Aorta (tissue), 5 donors: ENCODE measurements around the gene TRPV4. TPM values are rescaled to one million over a fixed set of nuclear protein-coding genes. Genes with fewer than 3 reads are reported as not detected.

Experiments
- ATAC-seq: fragments of 200-7000 bp; cut with Tn5 transposase; one replicate; pipeline ENCODE4 v1.9.1; 2022; ENCODE audit warnings: moderate library complexity; ENCODE audit not compliant: low FRiP score
- DNase-seq, 2 donors: peaks; one replicate each; pipeline ENCODE4 v3.0.0-alpha.2; 2020
- H3K27ac ChIP-seq, 2 donors: one replicate each; pipeline ENCODE4 v1.5.1; 2013; ENCODE audit warnings: low read length in 2 of 2, mild to moderate bottlenecking in 2 of 2, moderate library complexity in 2 of 2, control low read depth in 1 of 2, inconsistent platforms in 1 of 2, low read depth in 1 of 2
- H3K27me3 ChIP-seq, 2 donors: one replicate each; pipeline ENCODE4 v1.6.1; 2013; ENCODE audit warnings: control low read depth in 1 of 2, low read length in 1 of 2, mild to moderate bottlenecking in 1 of 2, moderate library complexity in 1 of 2; ENCODE audit not compliant: insufficient read depth in 2 of 2, control insufficient read depth in 1 of 2
- H3K36me3 ChIP-seq, 2 donors: one replicate each; pipeline ENCODE4 v1.6.1; 2013; ENCODE audit warnings: control low read depth in 1 of 2, low read length in 1 of 2, mild to moderate bottlenecking in 1 of 2; ENCODE audit not compliant: insufficient read depth in 2 of 2, control insufficient read depth in 1 of 2
- H3K4me1 ChIP-seq, 2 donors: one replicate each; pipeline ENCODE4 v1.6.1; 2013; ENCODE audit warnings: low read length in 2 of 2, control low read depth in 1 of 2, mild to moderate bottlenecking in 1 of 2, moderate library complexity in 1 of 2; ENCODE audit not compliant: insufficient read depth in 2 of 2, control insufficient read depth in 1 of 2
- H3K4me3 ChIP-seq, 2 donors: one replicate each; pipeline ENCODE4 v1.5.1; 2013; ENCODE audit warnings: low read length in 2 of 2, control low read depth in 1 of 2, mild to moderate bottlenecking in 1 of 2
- H3K9me3 ChIP-seq: one replicate; pipeline ENCODE4 v1.6.1; 2013; ENCODE audit warnings: mild to moderate bottlenecking, low read length; ENCODE audit not compliant: control insufficient read depth
- WGBS, 2 donors: extraction: QIAGEN DNeasy Blood & Tissue Kit; methylation state at CpG; one replicate each; pipeline ENCODE4 v1.1.7; 2013; 5-methylcytosine and 5-hydroxymethylcytosine counted together
- intact Hi-C, 2 donors: fragments of 100-400 bp; cut with DNase I; formaldehyde crosslinking; loops; one replicate each; pipeline versions ENCODE4 v1.14.2 to v1.15.0; 2022
- polyA plus RNA-seq, 2 donors: library from polyadenylated mRNA; stranded (reverse); fragments of 200-250 nt; gene quantifications; one replicate each; pipeline ENCODE4 v1.2.3, GENCODE V29; 2013
- total RNA-seq, 2 donors: library from RNA; stranded (reverse); fragmentation: NEBNext Ultra II Directional; extraction: Animal tissue kit (Norgen Biotek cat#: 25700); gene quantifications; one replicate each; pipeline ENCODE4 v1.2.1, GENCODE V29; 2021
- donor health status: healthy with polysubstance abuse.
- donor health status: Bipolar disorder and iron deficiency.
- donor health status: DM: no; HTN: no; CAD: no.
- donor health status: DM: no; HTN: no; CAD: no.
- donor health status: DM: yes; HTN: yes; CAD: no.

TRPV4 gene
- total and polyA plus RNA-seq, 4 donors = 0.08 to 3.9 (median 1.9) TPM

DNA sequence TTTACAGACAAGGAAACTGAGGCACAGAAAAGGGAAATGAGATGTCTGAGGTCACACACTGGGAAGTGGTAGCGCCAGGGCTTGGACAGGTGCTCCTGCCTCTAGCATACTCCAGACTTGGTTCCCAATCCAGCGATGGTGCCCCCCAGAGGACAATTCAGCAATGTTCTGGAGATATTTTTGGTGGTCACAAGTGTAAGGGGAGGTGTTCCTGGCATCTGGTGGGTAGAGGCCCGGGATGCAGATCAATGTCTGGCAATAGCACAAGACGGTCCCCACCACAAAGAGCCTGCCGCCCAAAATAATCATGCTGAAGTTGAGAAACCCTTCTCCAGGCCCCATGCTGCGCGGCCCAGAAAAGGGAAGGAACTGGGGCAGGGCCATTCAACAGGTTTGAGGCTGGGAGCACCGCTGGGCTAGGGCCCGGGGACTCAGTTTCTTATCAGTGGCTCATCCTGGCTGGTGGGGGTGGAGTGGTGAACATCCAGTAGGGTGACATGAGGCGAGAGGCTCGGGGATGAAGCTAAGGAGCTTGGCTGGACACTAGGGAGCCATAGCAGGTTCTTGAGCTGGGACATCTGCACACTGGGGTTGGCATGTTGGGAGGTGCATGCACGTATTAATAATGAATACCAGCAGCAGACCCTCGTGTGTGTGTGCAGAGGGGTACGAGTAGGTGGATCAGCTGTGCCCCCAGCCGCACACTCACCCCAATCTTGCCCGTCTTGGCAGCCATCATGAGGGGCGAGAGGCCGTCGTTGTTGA lies 35.1 kb downstream of the TRPV4 start:
- no peaks in the 10 kb centered on the region for H3K4me1 ChIP-seq
- ATAC-seq (no peak), DNase-seq (no peak)
- H3K36me3 ChIP-seq = no peaks in the 10 kb centered on the region
- no peak overlapping the region for H3K4me3 ChIP-seq
- WGBS, 2 donors = 79 to 82% methylated on average over 19 of the region's 19 CpGs
- H3K27me3 ChIP-seq = no peaks in the 10 kb centered on the region
- H3K27ac ChIP-seq = no peak overlapping the region
- H3K9me3 ChIP-seq = no peaks in the 10 kb centered on the region
- intact Hi-C loops = no loop called here

- Histone ChIP-seq H3K9me3 (no peaks in the 10 kb centered on the region), H3K36me3 (no peaks in the 10 kb centered on the region), H3K4me1 (no peaks in the 10 kb centered on the region), H3K27me3 (no peaks in the 10 kb centered on the region), H3K4me3 (no peak overlapping the region), H3K27ac (no peak overlapping the region)
- no peak for DNase-seq
- intact Hi-C loops = no loop called here
- 43 to 53% methylated on average over 2 of the region's 2 CpGs for WGBS, 2 donors
- no peak for ATAC-seq
Observed at GRCh38 chr12:109796057-109796456, 37.1 kb downstream of the TRPV4 start.

GRCh38 chr12:109795023-109795422 lies 38.2 kb downstream of the TRPV4 start:
- no peaks in the 10 kb centered on the region for H3K36me3 ChIP-seq
- H3K4me1 ChIP-seq = no peaks in the 10 kb centered on the region
- no peak overlapping the region for H3K27ac ChIP-seq
- DNase-seq (no peak), ATAC-seq (no peak)
- H3K9me3 ChIP-seq = no peaks in the 10 kb centered on the region
- no peaks in the 10 kb centered on the region for H3K27me3 ChIP-seq
- intact Hi-C loops = no loop called here
- no peak overlapping the region for H3K4me3 ChIP-seq
- WGBS, 2 donors = 89 to 90% methylated on average over 2 of the region's 2 CpGs

- WGBS, 2 donors = 86% methylated on average over 24 to 26 of the region's 26 CpGs
- ATAC-seq = no peak
Observed at GRCh38 chr12:109793826-109794501, 39.2 kb downstream of the TRPV4 start.

GRCh38 chr12:109793411-109793810 lies 39.8 kb downstream of the TRPV4 start:
- Histone ChIP-seq H3K4me1 (no peaks in the 10 kb centered on the region), H3K27ac (no peak overlapping the region), H3K9me3 (no peaks in the 10 kb centered on the region), H3K36me3 (no peaks in the 10 kb centered on the region), H3K27me3 (no peaks in the 10 kb centered on the region), H3K4me3 (no peak overlapping the region)
- DNase-seq = no peak
- no peak for ATAC-seq
- intact Hi-C loops = no loop called here
- 36 to 38% methylated on average over 4 of the region's 4 CpGs for WGBS, 2 donors

More at GRCh38 chr12:109793826-109794501, 39.2 kb downstream of the TRPV4 start:
- Histone ChIP-seq H3K4me1 (no peaks in the 10 kb centered on the region), H3K9me3 (no peaks in the 10 kb centered on the region), H3K27ac (no peak overlapping the region), H3K36me3 (no peaks in the 10 kb centered on the region), H3K27me3 (no peaks in the 10 kb centered on the region), H3K4me3 (no peak overlapping the region)
- no peak for DNase-seq
- intact Hi-C loops = no loop called here

GRCh38 chr12:109792992-109793391 lies 40.2 kb downstream of the TRPV4 start:
- ATAC-seq (no peak), DNase-seq (no peak)
- Histone ChIP-seq H3K36me3 (no peaks in the 10 kb centered on the region), H3K27me3 (no peaks in the 10 kb centered on the region), H3K9me3 (no peaks in the 10 kb centered on the region), H3K4me1 (no peaks in the 10 kb centered on the region), H3K27ac (no peak overlapping the region), H3K4me3 (no peak overlapping the region)
- intact Hi-C loops = no loop called here

DNA sequence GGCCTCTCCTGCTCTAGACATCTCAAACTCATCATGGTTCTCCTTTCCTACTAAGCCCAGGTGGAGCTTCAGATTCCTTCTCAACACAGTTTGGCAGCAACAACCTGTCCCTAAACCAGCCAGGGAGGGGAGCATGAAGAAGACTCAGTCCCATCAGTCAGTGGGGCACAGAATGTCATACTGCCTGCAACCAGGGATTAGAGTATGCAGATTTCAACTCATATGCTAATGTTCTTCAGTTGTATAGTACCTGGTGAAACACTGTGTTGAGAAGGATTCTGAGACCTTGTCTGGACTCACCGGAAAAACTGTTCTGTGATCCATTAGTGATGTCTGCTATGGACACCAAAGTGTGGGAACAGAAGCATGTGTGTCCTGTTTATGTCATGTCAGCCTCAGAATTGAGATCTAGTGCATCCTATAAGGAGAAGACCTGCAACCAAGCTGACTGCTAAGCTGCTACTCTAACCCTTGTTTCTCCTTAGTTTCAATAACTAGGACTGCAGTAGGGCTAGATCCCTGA lies 43.6 kb downstream of the TRPV4 start:
- intact Hi-C loops = no loop called here
- H3K4me1 ChIP-seq = no peaks in the 10 kb centered on the region
- no peak overlapping the region for H3K4me3 ChIP-seq
- no peak for DNase-seq
- ATAC-seq = no peak
- H3K36me3 ChIP-seq = no peaks in the 10 kb centered on the region
- H3K27me3 ChIP-seq = no peaks in the 10 kb centered on the region
- no peaks in the 10 kb centered on the region for H3K9me3 ChIP-seq
- WGBS, 2 donors = 88 to 90% methylated on average over 1 of the region's 1 CpG
- H3K27ac ChIP-seq = no peak overlapping the region

DNA sequence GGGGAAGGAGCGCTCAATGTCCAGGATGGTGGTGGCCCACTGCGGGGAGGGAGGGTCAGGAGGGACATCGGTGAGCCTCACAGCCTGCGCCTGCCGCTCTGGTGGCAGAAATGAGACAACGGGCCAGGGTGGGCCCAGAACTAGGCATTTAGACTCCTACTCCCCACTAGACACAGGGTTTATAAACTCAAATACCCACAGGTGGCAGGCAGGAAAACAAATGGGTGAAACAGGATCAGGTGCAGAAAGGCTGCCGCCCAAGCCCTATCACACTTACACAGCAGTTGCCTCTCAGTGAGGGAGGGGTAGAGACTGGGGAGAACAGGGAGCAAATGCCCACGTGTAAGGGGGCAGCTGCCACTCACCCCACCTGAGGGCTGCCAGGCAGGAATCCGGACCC lies 46.4 kb downstream of the TRPV4 start:
- Histone ChIP-seq H3K27me3 (no peaks in the 10 kb centered on the region), H3K4me3 (no peak overlapping the region), H3K9me3 (no peaks in the 10 kb centered on the region), H3K4me1 (no peaks in the 10 kb centered on the region), H3K27ac (no peak overlapping the region), H3K36me3 (no peaks in the 10 kb centered on the region)
- intact Hi-C loops = no loop called here
- DNase-seq (no peak), ATAC-seq (no peak)
- 87 to 89% methylated on average over 9 of the region's 9 CpGs for WGBS, 2 donors

DNA sequence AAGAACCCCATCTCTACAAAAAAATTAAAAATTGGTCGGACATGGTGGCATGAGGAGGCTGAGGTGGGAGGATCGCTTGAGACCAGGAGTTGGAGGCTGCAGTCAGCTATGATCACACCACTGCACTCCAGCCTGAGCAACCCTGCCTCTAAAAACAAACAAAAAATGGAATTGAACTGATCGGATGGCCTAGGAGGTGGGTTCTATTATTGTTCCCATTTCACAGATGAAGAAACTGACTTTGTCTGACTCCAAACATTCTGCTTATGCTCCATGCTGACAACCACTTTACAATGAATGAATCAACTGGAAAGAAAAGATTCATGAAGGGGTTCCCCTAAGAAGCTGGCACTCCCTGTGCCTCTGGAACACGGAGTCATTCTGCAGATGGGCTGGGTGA lies 47.3 kb downstream of the TRPV4 start:
- Histone ChIP-seq H3K4me3 (no peak overlapping the region), H3K36me3 (no peaks in the 10 kb centered on the region), H3K27ac (no peak overlapping the region), H3K9me3 (no peaks in the 10 kb centered on the region), H3K4me1 (no peaks in the 10 kb centered on the region), H3K27me3 (no peaks in the 10 kb centered on the region)
- intact Hi-C loops = no loop called here
- no peak for DNase-seq
- WGBS, 2 donors = 84 to 89% methylated on average over 4 of the region's 4 CpGs
- no peak for ATAC-seq
